SK-N-SH treated with all-trans-retinoic acid at 6 μM for 48 hours (cell line): ENCODE results near the gene MMS19.
A peak's percentile ranks its signal among the peaks of the same experiment; 100 is the strongest.

Source experiments
- ATAC-seq: fragments of 200-7000 bp; cut with Tn5 transposase; 3 replicates; pipeline ENCODE4 v1.9.1; 2020; ENCODE audit warnings: mild to moderate bottlenecking, moderate library complexity
- ARNTL ChIP-seq: fragments of 450-650 bp; formaldehyde crosslinking; IDR thresholded peaks from 2 replicates; pipeline ENCODE4 v1.5.0; 2020; ENCODE audit warnings: low read depth, mild to moderate bottlenecking, moderate library complexity, borderline replicate concordance
- BACH2 ChIP-seq: fragments of 250-450 bp; sonication (Bioruptor Pico); IDR thresholded peaks from 2 replicates; pipeline ENCODE4 v1.9.0; 2021; ENCODE audit warnings: mild to moderate bottlenecking, borderline replicate concordance
- GLIS3 ChIP-seq: fragments of 250-450 bp; sonication (Bioruptor Pico); IDR thresholded peaks from 2 replicates; pipeline ENCODE4 v1.5.0; 2020; ENCODE audit warnings: mild to moderate bottlenecking, moderate library complexity
- ISL1 ChIP-seq: fragments of 250-450 bp; sonication (Bioruptor Pico); IDR thresholded peaks from 2 replicates; pipeline ENCODE4 v2.1.2; 2022; ENCODE audit warnings: mild to moderate bottlenecking, moderate library complexity
- PPARA ChIP-seq: fragments of 250-450 bp; sonication (Bioruptor Pico); IDR thresholded peaks from 2 replicates; pipeline ENCODE4 v1.5.0; 2020; ENCODE audit warnings: mild to moderate bottlenecking, borderline replicate concordance
- SNAI2 ChIP-seq: fragments of 250-450 bp; sonication (Bioruptor Pico); IDR thresholded peaks from 2 replicates; pipeline ENCODE4 v1.5.0; 2020; ENCODE audit warnings: mild to moderate bottlenecking, moderate library complexity
- TCF4 ChIP-seq: fragments of 250-450 bp; sonication (Bioruptor Pico); IDR thresholded peaks from 2 replicates; pipeline ENCODE4 v1.8.0; 2021; ENCODE audit warnings: mild to moderate bottlenecking, moderate library complexity, borderline replicate concordance
- TOX ChIP-seq: fragments of 250-450 bp; sonication (Bioruptor Pico); IDR thresholded peaks from 2 replicates; pipeline ENCODE4 v1.8.0; 2021; ENCODE audit warnings: mild to moderate bottlenecking, moderate library complexity, borderline replicate concordance
- ZC3H10 ChIP-seq: fragments of 250-450 bp; sonication (Bioruptor Pico); IDR thresholded peaks from 2 replicates; pipeline ENCODE4 v1.5.1; 2021; ENCODE audit warnings: mild to moderate bottlenecking, moderate library complexity
- ZFP30 ChIP-seq: fragments of 450-650 bp; formaldehyde crosslinking; IDR thresholded peaks from 2 replicates; pipeline ENCODE4 v1.5.0; 2022; ENCODE audit warnings: mild to moderate bottlenecking, moderate library complexity
- ZNF70 ChIP-seq: fragments of 450-650 bp; formaldehyde crosslinking; IDR thresholded peaks from 2 replicates; pipeline ENCODE4 v1.5.0; 2020; ENCODE audit warnings: mild to moderate bottlenecking, moderate library complexity
- ZNF8 ChIP-seq: fragments of 450-650 bp; formaldehyde crosslinking; IDR thresholded peaks from 2 replicates; pipeline ENCODE4 v1.5.0; 2020; ENCODE audit warnings: mild to moderate bottlenecking, moderate library complexity
- TF ChIP-seq, protein P1 (sequence below): fragments of 250-450 bp; sonication (Bioruptor Pico); IDR thresholded peaks from 2 replicates; pipeline ENCODE4 v1.8.0; 2021; ENCODE audit warnings: low read depth, mild to moderate bottlenecking, moderate library complexity, borderline replicate concordance
- TF ChIP-seq, protein P2 (sequence below): fragments of 250-450 bp; sonication (Bioruptor Pico); IDR thresholded peaks from 2 replicates; pipeline ENCODE4 v1.5.0; 2020; ENCODE audit warnings: mild to moderate bottlenecking, moderate library complexity

The MMS19 gene

DNA sequence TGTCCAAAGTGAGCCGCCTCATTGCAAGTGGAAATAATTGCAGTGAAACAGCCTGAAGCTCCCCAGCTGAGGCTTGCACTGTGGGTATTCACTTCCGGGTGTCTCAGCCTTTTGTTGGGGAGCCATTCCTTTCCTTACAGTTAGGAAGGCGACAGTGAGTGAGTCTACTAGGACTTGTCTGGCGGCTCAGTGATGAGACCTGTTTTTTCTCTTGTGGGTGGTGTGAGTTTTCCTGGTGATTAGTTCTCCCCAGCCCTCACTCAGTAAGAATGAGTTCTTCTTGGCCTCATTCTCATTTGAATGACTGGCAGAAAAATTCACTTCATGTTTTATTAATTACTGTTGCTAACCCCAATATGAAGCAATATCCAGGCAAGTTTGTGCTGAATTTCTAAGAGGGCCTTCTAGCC lies 69.6 kb downstream of the MMS19 start:
- TF ChIP-seq, protein P1, sequence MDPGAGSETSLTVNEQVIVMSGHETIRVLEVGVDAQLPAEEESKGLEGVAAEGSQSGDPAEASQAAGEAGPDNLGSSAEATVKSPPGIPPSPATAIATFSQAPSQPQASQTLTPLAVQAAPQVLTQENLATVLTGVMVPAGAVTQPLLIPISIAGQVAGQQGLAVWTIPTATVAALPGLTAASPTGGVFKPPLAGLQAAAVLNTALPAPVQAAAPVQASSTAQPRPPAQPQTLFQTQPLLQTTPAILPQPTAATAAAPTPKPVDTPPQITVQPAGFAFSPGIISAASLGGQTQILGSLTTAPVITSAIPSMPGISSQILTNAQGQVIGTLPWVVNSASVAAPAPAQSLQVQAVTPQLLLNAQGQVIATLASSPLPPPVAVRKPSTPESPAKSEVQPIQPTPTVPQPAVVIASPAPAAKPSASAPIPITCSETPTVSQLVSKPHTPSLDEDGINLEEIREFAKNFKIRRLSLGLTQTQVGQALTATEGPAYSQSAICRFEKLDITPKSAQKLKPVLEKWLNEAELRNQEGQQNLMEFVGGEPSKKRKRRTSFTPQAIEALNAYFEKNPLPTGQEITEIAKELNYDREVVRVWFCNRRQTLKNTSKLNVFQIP (CRISPR knock-in tag), result no peak
- TF ChIP-seq GLIS3 (CRISPR knock-in tag), result no peak
- no peak for TF ChIP-seq TOX (CRISPR knock-in tag)
- TF ChIP-seq ARNTL (CRISPR knock-in tag), result no peak
- no peak for TF ChIP-seq TCF4
- TF ChIP-seq, protein P2, sequence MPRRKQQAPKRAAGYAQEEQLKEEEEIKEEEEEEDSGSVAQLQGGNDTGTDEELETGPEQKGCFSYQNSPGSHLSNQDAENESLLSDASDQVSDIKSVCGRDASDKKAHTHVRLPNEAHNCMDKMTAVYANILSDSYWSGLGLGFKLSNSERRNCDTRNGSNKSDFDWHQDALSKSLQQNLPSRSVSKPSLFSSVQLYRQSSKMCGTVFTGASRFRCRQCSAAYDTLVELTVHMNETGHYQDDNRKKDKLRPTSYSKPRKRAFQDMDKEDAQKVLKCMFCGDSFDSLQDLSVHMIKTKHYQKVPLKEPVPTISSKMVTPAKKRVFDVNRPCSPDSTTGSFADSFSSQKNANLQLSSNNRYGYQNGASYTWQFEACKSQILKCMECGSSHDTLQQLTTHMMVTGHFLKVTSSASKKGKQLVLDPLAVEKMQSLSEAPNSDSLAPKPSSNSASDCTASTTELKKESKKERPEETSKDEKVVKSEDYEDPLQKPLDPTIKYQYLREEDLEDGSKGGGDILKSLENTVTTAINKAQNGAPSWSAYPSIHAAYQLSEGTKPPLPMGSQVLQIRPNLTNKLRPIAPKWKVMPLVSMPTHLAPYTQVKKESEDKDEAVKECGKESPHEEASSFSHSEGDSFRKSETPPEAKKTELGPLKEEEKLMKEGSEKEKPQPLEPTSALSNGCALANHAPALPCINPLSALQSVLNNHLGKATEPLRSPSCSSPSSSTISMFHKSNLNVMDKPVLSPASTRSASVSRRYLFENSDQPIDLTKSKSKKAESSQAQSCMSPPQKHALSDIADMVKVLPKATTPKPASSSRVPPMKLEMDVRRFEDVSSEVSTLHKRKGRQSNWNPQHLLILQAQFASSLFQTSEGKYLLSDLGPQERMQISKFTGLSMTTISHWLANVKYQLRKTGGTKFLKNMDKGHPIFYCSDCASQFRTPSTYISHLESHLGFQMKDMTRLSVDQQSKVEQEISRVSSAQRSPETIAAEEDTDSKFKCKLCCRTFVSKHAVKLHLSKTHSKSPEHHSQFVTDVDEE (CRISPR knock-in tag), result no peak
- TF ChIP-seq ZC3H10 (CRISPR knock-in tag), result no peak
- no peak for TF ChIP-seq BACH2 (CRISPR knock-in tag)
- no peak for TF ChIP-seq ZFP30 (CRISPR knock-in tag)
- TF ChIP-seq, all 23 proteins: peak for 0
- no peak for ATAC-seq

DNA sequence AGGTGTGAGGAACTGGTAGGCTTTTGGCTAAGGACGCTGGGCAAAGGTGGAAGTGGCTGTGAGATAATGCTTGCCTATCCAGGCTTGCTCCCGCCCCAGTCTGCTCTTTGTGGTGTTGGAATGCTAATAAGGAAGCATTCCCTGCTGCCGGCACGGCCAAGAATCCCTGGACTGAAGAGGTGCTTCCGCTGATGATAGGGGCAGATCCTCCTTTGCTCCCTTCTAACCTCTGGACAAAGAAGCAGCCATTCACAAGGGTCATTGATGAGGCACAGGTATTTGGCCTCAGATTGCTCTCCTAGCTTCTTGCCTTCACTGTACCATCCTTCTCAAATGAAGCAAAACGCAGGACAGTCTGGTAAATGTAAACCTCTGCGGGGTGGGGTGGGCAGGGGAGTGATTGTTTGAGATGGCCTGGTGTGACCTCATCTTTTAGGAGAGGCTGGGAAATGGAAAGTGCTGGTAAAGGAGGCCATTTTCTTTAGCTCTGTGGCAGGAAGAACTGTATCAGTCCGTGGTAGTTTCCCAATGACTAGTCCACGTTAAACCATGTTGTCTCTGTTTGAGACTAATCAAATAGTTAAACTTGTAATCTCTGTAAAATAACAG lies 70.5 kb downstream of the MMS19 start:
- ATAC-seq, result peak; percentile 20
- TF ChIP-seq ZNF70 (CRISPR knock-in tag), result peak; percentile 81
- TF ChIP-seq TOX (CRISPR knock-in tag), result no peak
- TF ChIP-seq, protein P2 (CRISPR knock-in tag), result no peak

DNA sequence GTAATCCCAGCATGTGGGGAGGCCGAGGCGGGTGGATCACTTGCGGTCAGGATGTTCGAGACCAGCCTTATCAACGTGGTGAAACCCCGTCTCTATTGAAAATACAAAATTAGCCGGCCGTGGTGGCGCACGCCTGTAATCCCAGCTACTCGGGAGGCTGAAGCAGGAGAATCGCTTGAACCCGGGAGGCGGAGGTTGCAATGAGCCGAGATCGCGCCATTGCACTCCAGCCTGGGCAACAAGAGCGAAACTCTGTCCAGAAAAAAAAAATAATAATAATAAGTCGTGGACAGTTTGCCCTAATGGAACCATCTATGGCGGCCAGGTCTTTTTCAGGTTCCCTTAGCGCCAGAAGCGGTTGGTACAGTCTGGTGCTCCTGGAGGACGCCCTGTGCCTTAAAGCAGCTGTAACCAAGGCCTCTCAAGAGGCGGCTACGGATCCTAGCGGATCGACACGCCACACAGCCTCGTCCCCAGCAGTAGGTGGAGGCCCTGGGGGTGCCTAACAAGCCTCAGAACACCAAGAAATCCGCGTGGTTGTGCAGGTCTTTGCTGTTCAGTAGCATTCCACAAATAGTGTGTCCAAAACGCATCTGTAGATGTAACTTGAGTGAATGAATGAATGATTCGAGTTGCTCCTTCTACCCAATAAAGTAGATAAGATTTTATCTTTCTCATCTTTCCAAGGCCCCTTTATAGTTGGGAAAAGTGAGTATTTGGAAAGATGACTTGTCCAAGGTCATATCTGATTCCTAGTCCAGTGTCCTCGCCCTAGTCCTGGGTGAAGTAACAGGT lies 71.2 kb downstream of the MMS19 start:
- ATAC-seq, result peak; percentile 43
- TF ChIP-seq ZNF70 (CRISPR knock-in tag) (no peak), ZNF8 (CRISPR knock-in tag) (no peak), PPARA (CRISPR knock-in tag) (no peak), ISL1 (CRISPR knock-in tag) (no peak), SNAI2 (CRISPR knock-in tag) (no peak), BACH2 (CRISPR knock-in tag) (no peak)
- TF ChIP-seq, protein P2 (CRISPR knock-in tag), result no peak
- TF ChIP-seq, all 23 proteins: peak for 0
